Right atrium auricular region (tissue), 2 donors: Measurements from ENCODE around the gene TXNRD3. TPM values are rescaled to one million over a fixed set of nuclear protein-coding genes. Genes with fewer than 3 reads are reported as not detected.
A peak's percentile ranks its signal among the peaks of the same experiment; 100 is the strongest.

Experiments used
- DNase-seq: peaks from one replicate; pipeline ENCODE4 v3.0.0-alpha.2; 2019; ENCODE audit warnings: low spot score
- H3K27ac ChIP-seq, 2 donors: fragments of 200-600 bp; sonication (generic); 1 replicate in 1 of 2; 2 replicates in 1 of 2; pipeline ENCODE4 v1.5.1; 2016 to 2019
- H3K27me3 ChIP-seq, 2 donors: fragments of 200-600 bp; sonication (generic); one replicate each; pipeline versions ENCODE4 v1.5.1 to v1.6.0; 2017 to 2019
- H3K36me3 ChIP-seq: fragments of 200-600 bp; sonication (generic); one replicate; pipeline ENCODE4 v1.5.1; 2016
- H3K4me1 ChIP-seq, 2 donors: fragments of 200-600 bp; sonication (generic); one replicate each; pipeline versions ENCODE4 v1.5.1 to v1.6.0; 2017 to 2019
- H3K4me3 ChIP-seq, 2 donors: fragments of 200-600 bp; sonication (generic); 1 replicate in 1 of 2; 2 replicates in 1 of 2; pipeline ENCODE4 v1.5.1; 2017 to 2019; ENCODE audit warnings: mild to moderate bottlenecking in 1 of 2, moderate library complexity in 1 of 2
- H3K9me3 ChIP-seq, 2 donors: fragments of 200-600 bp; sonication (generic); one replicate each; pipeline ENCODE4 v1.5.1; 2019
- CTCF ChIP-seq, 2 donors: fragments of 200-600 bp; sonication (generic); IDR thresholded peaks; one replicate each; pipeline ENCODE4 v1.5.1; 2019; ENCODE audit warnings: antibody characterized with exemption in 2 of 2
- total RNA-seq, 2 donors: library from RNA; depleted of rRNA; stranded (reverse); fragments of >200 nt; gene quantifications; one replicate each; pipeline ENCODE4 v1.1.0, GENCODE V29; 2016

Gene TXNRD3
- total RNA-seq, 2 donors from 2014 or later = 5.0 to 6.8 TPM

GRCh38 chr3:126682009-126682408 lies 27.1 kb upstream of the TXNRD3 start:
- Histone ChIP-seq H3K36me3 (no peaks in the 10 kb centered on the region), H3K4me3 (no peak overlapping the region), H3K4me1 (peaks cover 0 to 8% of the 10 kb centered on the region in 2 donors), H3K9me3 (no peaks in the 10 kb centered on the region), H3K27ac (no peak overlapping the region), H3K27me3 (no peaks in the 10 kb centered on the region)
- TF ChIP-seq CTCF (IDR thresholded peaks at IDR 0.05) = no peak
- peak; percentile 21 for DNase-seq

- Histone ChIP-seq H3K4me3 (no peak overlapping the region), H3K27ac (no peak overlapping the region), H3K9me3 (no peaks in the 10 kb centered on the region), H3K27me3 (no peaks in the 10 kb centered on the region), H3K4me1 (peaks cover 0 to 8% of the 10 kb centered on the region in 2 donors), H3K36me3 (no peaks in the 10 kb centered on the region)
- peak; percentile 42 for DNase-seq
- no peak for TF ChIP-seq CTCF (IDR thresholded peaks at IDR 0.05)
These were observed 25.7 kb upstream of the TXNRD3 start for GRCh38 chr3:126680667-126681055.

- H3K27me3 ChIP-seq = no peaks in the 10 kb centered on the region
- H3K9me3 ChIP-seq = no peaks in the 10 kb centered on the region
- peaks cover 0 to 8% of the 10 kb centered on the region in 2 donors for H3K4me1 ChIP-seq
- no peaks in the 10 kb centered on the region for H3K36me3 ChIP-seq
- H3K4me3 ChIP-seq = no peak overlapping the region
- TF ChIP-seq CTCF (IDR thresholded peaks at IDR 0.05) = no peak
- H3K27ac ChIP-seq = no peak overlapping the region
- peak; percentile 5 for DNase-seq
These were observed 25.1 kb upstream of the TXNRD3 start for GRCh38 chr3:126679831-126680666.

GRCh38 chr3:126679318-126679751 lies 24.4 kb upstream of the TXNRD3 start:
- Histone ChIP-seq H3K36me3 (no peaks in the 10 kb centered on the region), H3K4me3 (no peak overlapping the region), H3K27me3 (no peaks in the 10 kb centered on the region), H3K9me3 (peaks cover 0 to 2% of the 10 kb centered on the region in 2 donors), H3K4me1 (peaks cover 0 to 8% of the 10 kb centered on the region in 2 donors), H3K27ac (no peak overlapping the region)
- DNase-seq = peak; percentile 89
- TF ChIP-seq CTCF (IDR thresholded peaks at IDR 0.05) = peak; percentile 96 to 99

- peak; percentile 56 for DNase-seq
- Histone ChIP-seq H3K9me3 (peaks cover 0 to 8% of the 10 kb centered on the region in 2 donors), H3K27ac (no peak overlapping the region), H3K27me3 (no peaks in the 10 kb centered on the region), H3K36me3 (no peaks in the 10 kb centered on the region), H3K4me3 (no peak overlapping the region), H3K4me1 (peaks cover 0 to 8% of the 10 kb centered on the region in 2 donors)
- no peak for TF ChIP-seq CTCF (IDR thresholded peaks at IDR 0.05)
These were observed 23.9 kb upstream of the TXNRD3 start for GRCh38 chr3:126678693-126679317.
